ENCODE measurements around the gene LEO1. TPM values are rescaled to one million over a fixed set of nuclear protein-coding genes. Genes with fewer than 3 reads are reported as not detected.

Gene LEO1
- total RNA-seq, 4 donors from 2014 or later = 7.9 to 14.1 (median 10.5) TPM

GRCh38 chr15:52008698-52009434 lies 37.3 kb upstream of the LEO1 start:
- Histone ChIP-seq H3K27me3 (no peaks in the 10 kb centered on the region), H3K27ac (replicated peaks in 1 of 4) (no peak overlapping the region), H3K9me3 (no peaks in the 10 kb centered on the region), H3K36me3 (no peaks in the 10 kb centered on the region), H3K4me3 (no peak overlapping the region), H3K4me1 (peaks cover 13 to 21% (median 18%) of the 10 kb centered on the region in 4 donors)
- WGBS = 59% methylated on average over 2 of the region's 2 CpGs
- TF ChIP-seq POLR2A (IDR thresholded peaks at IDR 0.05; ENCODE audit: low read depth) = no peak
- no peak for TF ChIP-seq EP300 (IDR thresholded peaks at IDR 0.05)
- TF ChIP-seq CTCF (IDR thresholded peaks at IDR 0.05) = no peak
- intact Hi-C loops (cut with DNase I) = no loop called here
- DNase-seq (ENCODE audit: extremely low spot score) = no peak

- TF ChIP-seq CTCF (IDR thresholded peaks at IDR 0.05) = no peak
- no peak for TF ChIP-seq EP300 (IDR thresholded peaks at IDR 0.05)
- TF ChIP-seq POLR2AphosphoS5 (IDR thresholded peaks at IDR 0.05) = no peak
- no peak for TF ChIP-seq POLR2A (IDR thresholded peaks at IDR 0.05; ENCODE audit: low read depth)
- no peak overlapping the region for H3K27ac ChIP-seq (replicated peaks in 1 of 4)
- DNase-seq (ENCODE audit: extremely low spot score) = no peak
- no peaks in the 10 kb centered on the region for H3K36me3 ChIP-seq
- H3K4me1 ChIP-seq = peaks cover 13 to 21% (median 18%) of the 10 kb centered on the region in 4 donors
- intact Hi-C loops (cut with DNase I) = no loop called here
- WGBS = 94% methylated on average over 5 of the region's 5 CpGs
- no peaks in the 10 kb centered on the region for H3K27me3 ChIP-seq
- H3K4me3 ChIP-seq = no peak overlapping the region
- no peaks in the 10 kb centered on the region for H3K9me3 ChIP-seq
Observed at GRCh38 chr15:52008359-52008697, 36.8 kb upstream of the LEO1 start.

GRCh38 chr15:52006702-52007340 lies 35.2 kb upstream of the LEO1 start:
- H3K27me3 ChIP-seq = no peaks in the 10 kb centered on the region
- TF ChIP-seq POLR2AphosphoS5 (IDR thresholded peaks at IDR 0.05) (no peak), EP300 (IDR thresholded peaks at IDR 0.05) (no peak), POLR2A (IDR thresholded peaks at IDR 0.05; ENCODE audit: low read depth) (no peak), CTCF (IDR thresholded peaks at IDR 0.05) (no peak)
- DNase-seq (ENCODE audit: extremely low spot score) = no peak
- no peak overlapping the region for H3K27ac ChIP-seq (replicated peaks in 1 of 4)
- H3K9me3 ChIP-seq = no peaks in the 10 kb centered on the region
- H3K36me3 ChIP-seq = no peaks in the 10 kb centered on the region
- intact Hi-C loops (cut with DNase I) = no loop called here
- 65% methylated on average over 3 of the region's 3 CpGs for WGBS
- H3K4me3 ChIP-seq = no peak overlapping the region
- peaks cover 7 to 13% (median 10%) of the 10 kb centered on the region in 4 donors for H3K4me1 ChIP-seq

GRCh38 chr15:52005748-52006701 lies 34.4 kb upstream of the LEO1 start:
- Histone ChIP-seq H3K9me3 (no peaks in the 10 kb centered on the region), H3K36me3 (no peaks in the 10 kb centered on the region), H3K4me1 (peaks cover 0 to 10% (median 2%) of the 10 kb centered on the region in 4 donors), H3K27ac (replicated peaks in 1 of 4) (no peak overlapping the region), H3K27me3 (no peaks in the 10 kb centered on the region), H3K4me3 (no peak overlapping the region)
- no peak for DNase-seq (ENCODE audit: extremely low spot score)
- WGBS = 85% methylated on average over 5 of the region's 5 CpGs
- intact Hi-C loops (cut with DNase I) = no loop called here
- TF ChIP-seq CTCF (IDR thresholded peaks at IDR 0.05) (no peak), POLR2AphosphoS5 (IDR thresholded peaks at IDR 0.05) (no peak), EP300 (IDR thresholded peaks at IDR 0.05) (no peak), POLR2A (IDR thresholded peaks at IDR 0.05; ENCODE audit: low read depth) (no peak)
